ENCODE measurements around the gene GMDS. TPM values are rescaled to one million over a fixed set of nuclear protein-coding genes. Genes with fewer than 3 reads are reported as not detected.

The GMDS gene
- total and polyA plus RNA-seq, 2 donors (not counting 1 experiment from before 2014, with no cell fraction given) = 11.5 to 16.4 TPM

DNA sequence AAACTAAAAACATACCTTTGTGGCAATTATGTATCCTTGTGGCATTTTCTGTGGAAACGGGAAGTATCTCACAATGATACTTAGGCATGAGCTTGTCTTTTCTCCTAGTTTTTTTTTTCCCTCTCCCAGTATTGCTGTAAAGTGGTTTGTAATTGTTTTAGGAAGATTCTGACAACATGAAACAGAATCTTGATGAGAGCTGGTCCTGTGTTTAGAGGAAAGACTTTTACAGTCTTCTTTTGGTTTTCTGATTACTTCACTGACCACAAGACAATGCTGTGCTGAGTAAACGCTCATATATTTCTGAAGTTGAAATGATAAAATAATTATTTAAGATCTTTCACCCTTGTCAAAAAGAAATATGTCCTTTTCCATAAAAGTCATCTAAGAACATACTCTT is 434.5 kb downstream of the GMDS start:
- H3K9ac ChIP-seq (ENCODE audit: low read length) = no peak overlapping the region
- no peaks in the 10 kb centered on the region for H3K27me3 Mint-ChIP-seq
- no peak overlapping the region for H3K4me3 ChIP-seq (ENCODE audit: control extremely low read depth in 1 of 5, extremely low read depth in 1 of 5, insufficient read depth in 1 of 5, low read depth in 2 of 5, low read length in 4 of 5)
- no peak overlapping the region for H3K27ac Mint-ChIP-seq
- H2AFZ ChIP-seq (ENCODE audit: insufficient read depth, low read depth, low read length, poor library complexity, severe bottlenecking) = no peak overlapping the region
- H3K4me2 ChIP-seq (replicated peaks; ENCODE audit: low read depth, low read length, poor library complexity, severe bottlenecking) = no peak overlapping the region
- DNase-seq (no peak), ATAC-seq (ENCODE audit: low read depth) (no peak)
- no peaks in the 10 kb centered on the region for H3K9me3 ChIP-seq (ENCODE audit: control extremely low read depth in 1 of 3, control insufficient read depth in 2 of 3, insufficient read depth in 1 of 3, low read length in 2 of 3)
- H3K4me1 ChIP-seq (ENCODE audit: control insufficient read depth in 2 of 2, insufficient read depth in 2 of 2, low read length in 2 of 2) = no peaks in the 10 kb centered on the region
- no peak overlapping the region for H3K4me3 Mint-ChIP-seq
- H3K36me3 ChIP-seq (replicated peaks in 1 of 2; ENCODE audit: control extremely low read depth in 1 of 2, control insufficient read depth in 1 of 2, extremely low read depth in 1 of 2, insufficient read depth in 2 of 2, low read length in 1 of 2) = no peaks in the 10 kb centered on the region
- H3K4me1 Mint-ChIP-seq = no peaks in the 10 kb centered on the region
- TF ChIP-seq, protein P1, sequence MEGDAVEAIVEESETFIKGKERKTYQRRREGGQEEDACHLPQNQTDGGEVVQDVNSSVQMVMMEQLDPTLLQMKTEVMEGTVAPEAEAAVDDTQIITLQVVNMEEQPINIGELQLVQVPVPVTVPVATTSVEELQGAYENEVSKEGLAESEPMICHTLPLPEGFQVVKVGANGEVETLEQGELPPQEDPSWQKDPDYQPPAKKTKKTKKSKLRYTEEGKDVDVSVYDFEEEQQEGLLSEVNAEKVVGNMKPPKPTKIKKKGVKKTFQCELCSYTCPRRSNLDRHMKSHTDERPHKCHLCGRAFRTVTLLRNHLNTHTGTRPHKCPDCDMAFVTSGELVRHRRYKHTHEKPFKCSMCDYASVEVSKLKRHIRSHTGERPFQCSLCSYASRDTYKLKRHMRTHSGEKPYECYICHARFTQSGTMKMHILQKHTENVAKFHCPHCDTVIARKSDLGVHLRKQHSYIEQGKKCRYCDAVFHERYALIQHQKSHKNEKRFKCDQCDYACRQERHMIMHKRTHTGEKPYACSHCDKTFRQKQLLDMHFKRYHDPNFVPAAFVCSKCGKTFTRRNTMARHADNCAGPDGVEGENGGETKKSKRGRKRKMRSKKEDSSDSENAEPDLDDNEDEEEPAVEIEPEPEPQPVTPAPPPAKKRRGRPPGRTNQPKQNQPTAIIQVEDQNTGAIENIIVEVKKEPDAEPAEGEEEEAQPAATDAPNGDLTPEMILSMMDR (IDR thresholded peaks at IDR 0.05) = no peak
- TF ChIP-seq EZH2 (IDR thresholded peaks at IDR 0.05; ENCODE audit: borderline replicate concordance, insufficient read depth, low read depth, low read length, poor library complexity, severe bottlenecking) = no peak
- no peaks in the 10 kb centered on the region for H4K20me1 ChIP-seq (ENCODE audit: control insufficient read depth, insufficient read depth, low read length, poor library complexity, severe bottlenecking)
- no peak overlapping the region for H3K27ac ChIP-seq (ENCODE audit: low read length in 2 of 2)
- no peaks in the 10 kb centered on the region for H3K9me3 Mint-ChIP-seq (ENCODE audit: insufficient read depth)
- H3K27me3 ChIP-seq (replicated peaks in 1 of 4; ENCODE audit: control extremely low read depth in 1 of 4, control insufficient read depth in 3 of 4, insufficient read depth in 4 of 4, low read length in 3 of 4) = no peaks in the 10 kb centered on the region
- intact Hi-C loops (cut with micrococcal nuclease) = no loop called here
- WGBS (ENCODE audit: insufficient coverage) = no CpG with 5 or more reads among the region's 2 CpGs
- CTCF ChIA-PET = no interaction called here
- POLR2A ChIA-PET = no interaction called here
- H3K79me2 ChIP-seq (ENCODE audit: control insufficient read depth, insufficient read depth, low read length) = no peaks in the 10 kb centered on the region

DNA sequence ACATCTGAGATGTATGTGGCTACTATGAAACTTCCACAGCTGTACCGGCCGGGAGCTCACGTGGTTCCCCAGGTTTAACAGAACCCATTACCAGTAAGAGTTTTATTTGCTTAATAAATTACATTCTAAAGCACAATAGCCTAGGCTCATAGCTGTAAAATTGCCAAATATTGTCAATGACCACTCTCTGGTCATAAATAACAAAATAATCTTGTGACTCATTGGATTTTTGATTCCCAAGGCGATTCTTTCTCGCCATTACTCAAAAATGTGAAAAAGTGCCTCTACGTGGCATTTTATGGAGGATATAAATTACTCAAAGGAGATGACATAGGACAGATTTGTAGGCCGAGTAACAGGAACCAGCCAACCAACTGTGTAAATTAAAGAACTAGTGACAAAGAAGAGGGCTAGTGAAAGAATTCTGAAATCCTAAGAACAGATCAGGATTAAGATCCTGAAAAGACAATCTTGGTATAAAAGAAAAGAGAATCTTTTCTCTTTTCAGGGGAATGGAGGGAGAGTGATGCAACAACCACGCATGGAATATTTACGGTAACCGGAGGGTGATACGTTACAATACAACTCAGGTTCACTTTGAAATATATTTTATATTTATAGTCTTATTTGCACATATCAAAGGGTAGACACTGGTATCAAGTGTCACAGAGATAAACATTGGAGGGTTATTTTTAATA is 436.0 kb downstream of the GMDS start:
- Mint-ChIP-seq H3K27me3 (no peaks in the 10 kb centered on the region), H3K4me3 (no peak overlapping the region), H3K27ac (no peak overlapping the region), H3K4me1 (no peaks in the 10 kb centered on the region), H3K9me3 (ENCODE audit: insufficient read depth) (no peaks in the 10 kb centered on the region)
- WGBS (ENCODE audit: insufficient coverage) = 80% methylated on average over 1 of the region's 11 CpGs
- H3K9me3 ChIP-seq (ENCODE audit: control extremely low read depth in 1 of 3, control insufficient read depth in 2 of 3, insufficient read depth in 1 of 3, low read length in 2 of 3) = no peaks in the 10 kb centered on the region
- no peak overlapping the region for H2AFZ ChIP-seq (ENCODE audit: insufficient read depth, low read depth, low read length, poor library complexity, severe bottlenecking)
- ChIA-PET POLR2A (no interaction called here), CTCF (no interaction called here)
- H3K4me1 ChIP-seq (ENCODE audit: control insufficient read depth in 2 of 2, insufficient read depth in 2 of 2, low read length in 2 of 2) = no peaks in the 10 kb centered on the region
- intact Hi-C loops (cut with micrococcal nuclease) = no loop called here
- DNase-seq = no peak
- no peak for TF ChIP-seq EZH2 (IDR thresholded peaks at IDR 0.05; ENCODE audit: borderline replicate concordance, insufficient read depth, low read depth, low read length, poor library complexity, severe bottlenecking)
- TF ChIP-seq, protein P1 (IDR thresholded peaks at IDR 0.05) = no peak
- H3K27ac ChIP-seq (ENCODE audit: low read length in 2 of 2) = no peak overlapping the region
- H3K79me2 ChIP-seq (ENCODE audit: control insufficient read depth, insufficient read depth, low read length) = no peaks in the 10 kb centered on the region
- no peak overlapping the region for H3K4me2 ChIP-seq (replicated peaks; ENCODE audit: low read depth, low read length, poor library complexity, severe bottlenecking)
- H3K9ac ChIP-seq (ENCODE audit: low read length) = no peak overlapping the region
- no peaks in the 10 kb centered on the region for H4K20me1 ChIP-seq (ENCODE audit: control insufficient read depth, insufficient read depth, low read length, poor library complexity, severe bottlenecking)
- no peaks in the 10 kb centered on the region for H3K36me3 ChIP-seq (replicated peaks in 1 of 2; ENCODE audit: control extremely low read depth in 1 of 2, control insufficient read depth in 1 of 2, extremely low read depth in 1 of 2, insufficient read depth in 2 of 2, low read length in 1 of 2)
- H3K27me3 ChIP-seq (replicated peaks in 1 of 4; ENCODE audit: control extremely low read depth in 1 of 4, control insufficient read depth in 3 of 4, insufficient read depth in 4 of 4, low read length in 3 of 4) = no peaks in the 10 kb centered on the region
- no peak for ATAC-seq (ENCODE audit: low read depth)
- no peak overlapping the region for H3K4me3 ChIP-seq (ENCODE audit: control extremely low read depth in 1 of 5, extremely low read depth in 1 of 5, insufficient read depth in 1 of 5, low read depth in 2 of 5, low read length in 4 of 5)
